GM06990 (cell line): ENCODE measurements around the gene SPESP1.

Experiments
- DNase-seq: peaks from one replicate; pipeline ENCODE4 v3.0.0-alpha.2; 2011; ENCODE audit not compliant: insufficient read length; ENCODE audit errors: extremely low read depth
- H3K27me3 ChIP-seq: replicated peaks from 2 replicates; pipeline ENCODE4 v1.6.0; 2011; ENCODE audit warnings: low read length; ENCODE audit not compliant: control insufficient read depth, insufficient read depth
- H3K36me3 ChIP-seq: 2 replicates; pipeline ENCODE4 v1.5.1; 2011; ENCODE audit warnings: low read length; ENCODE audit not compliant: control insufficient read depth, insufficient read depth
- H3K4me3 ChIP-seq: replicated peaks from 2 replicates; pipeline ENCODE4 v1.5.1; 2011; ENCODE audit warnings: low read depth, mild to moderate bottlenecking, control low read depth, low read length
- TF ChIP-seq, protein P1 (sequence below): IDR thresholded peaks from 2 replicates; pipeline ENCODE4 v1.5.1; 2011; ENCODE audit warnings: low read length, control low read depth, mild to moderate bottlenecking, inconsistent platforms; ENCODE audit not compliant: insufficient read depth, poor library complexity, severe bottlenecking

The SPESP1 gene

DNA sequence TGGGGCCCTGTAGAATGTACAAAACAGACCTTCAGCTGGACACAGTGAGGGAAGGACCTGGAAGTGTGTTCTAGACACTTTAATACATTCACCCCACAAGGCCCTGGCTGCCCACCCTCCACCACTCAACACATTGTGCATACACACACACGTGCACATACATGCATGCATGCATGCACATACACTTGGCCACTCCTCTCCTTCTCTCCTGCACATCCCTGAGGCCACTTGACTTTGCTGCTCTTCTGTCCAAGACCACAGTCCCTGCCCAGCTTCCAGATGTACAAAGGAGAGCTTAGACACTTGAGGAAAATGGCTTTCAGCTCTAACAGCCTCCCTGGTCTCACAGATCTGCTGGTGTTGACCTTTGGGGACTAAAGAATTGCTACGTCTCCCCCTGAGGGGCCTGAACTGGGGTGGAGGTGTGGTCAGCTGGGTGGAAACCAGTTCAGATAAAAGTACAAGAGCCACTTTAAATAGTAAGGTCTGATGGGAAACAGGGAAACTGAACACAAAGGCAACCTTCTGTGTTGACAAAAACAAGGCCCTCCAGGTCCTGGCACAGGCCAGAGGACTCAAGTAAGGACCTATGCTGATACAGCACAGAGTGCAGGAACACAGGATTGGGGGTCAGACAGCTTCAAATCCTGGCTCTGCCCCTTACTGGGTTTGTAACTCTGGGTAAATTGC is 59.4 kb downstream of the SPESP1 start:
- DNase-seq, result no peak
- Histone ChIP-seq H3K36me3 (no peaks in the 10 kb centered on the region), H3K4me3 (no peak overlapping the region), H3K27me3 (no peaks in the 10 kb centered on the region; the same call in 1 of the 2 replicates)
- TF ChIP-seq, protein P1, sequence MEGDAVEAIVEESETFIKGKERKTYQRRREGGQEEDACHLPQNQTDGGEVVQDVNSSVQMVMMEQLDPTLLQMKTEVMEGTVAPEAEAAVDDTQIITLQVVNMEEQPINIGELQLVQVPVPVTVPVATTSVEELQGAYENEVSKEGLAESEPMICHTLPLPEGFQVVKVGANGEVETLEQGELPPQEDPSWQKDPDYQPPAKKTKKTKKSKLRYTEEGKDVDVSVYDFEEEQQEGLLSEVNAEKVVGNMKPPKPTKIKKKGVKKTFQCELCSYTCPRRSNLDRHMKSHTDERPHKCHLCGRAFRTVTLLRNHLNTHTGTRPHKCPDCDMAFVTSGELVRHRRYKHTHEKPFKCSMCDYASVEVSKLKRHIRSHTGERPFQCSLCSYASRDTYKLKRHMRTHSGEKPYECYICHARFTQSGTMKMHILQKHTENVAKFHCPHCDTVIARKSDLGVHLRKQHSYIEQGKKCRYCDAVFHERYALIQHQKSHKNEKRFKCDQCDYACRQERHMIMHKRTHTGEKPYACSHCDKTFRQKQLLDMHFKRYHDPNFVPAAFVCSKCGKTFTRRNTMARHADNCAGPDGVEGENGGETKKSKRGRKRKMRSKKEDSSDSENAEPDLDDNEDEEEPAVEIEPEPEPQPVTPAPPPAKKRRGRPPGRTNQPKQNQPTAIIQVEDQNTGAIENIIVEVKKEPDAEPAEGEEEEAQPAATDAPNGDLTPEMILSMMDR, result no peak

DNA sequence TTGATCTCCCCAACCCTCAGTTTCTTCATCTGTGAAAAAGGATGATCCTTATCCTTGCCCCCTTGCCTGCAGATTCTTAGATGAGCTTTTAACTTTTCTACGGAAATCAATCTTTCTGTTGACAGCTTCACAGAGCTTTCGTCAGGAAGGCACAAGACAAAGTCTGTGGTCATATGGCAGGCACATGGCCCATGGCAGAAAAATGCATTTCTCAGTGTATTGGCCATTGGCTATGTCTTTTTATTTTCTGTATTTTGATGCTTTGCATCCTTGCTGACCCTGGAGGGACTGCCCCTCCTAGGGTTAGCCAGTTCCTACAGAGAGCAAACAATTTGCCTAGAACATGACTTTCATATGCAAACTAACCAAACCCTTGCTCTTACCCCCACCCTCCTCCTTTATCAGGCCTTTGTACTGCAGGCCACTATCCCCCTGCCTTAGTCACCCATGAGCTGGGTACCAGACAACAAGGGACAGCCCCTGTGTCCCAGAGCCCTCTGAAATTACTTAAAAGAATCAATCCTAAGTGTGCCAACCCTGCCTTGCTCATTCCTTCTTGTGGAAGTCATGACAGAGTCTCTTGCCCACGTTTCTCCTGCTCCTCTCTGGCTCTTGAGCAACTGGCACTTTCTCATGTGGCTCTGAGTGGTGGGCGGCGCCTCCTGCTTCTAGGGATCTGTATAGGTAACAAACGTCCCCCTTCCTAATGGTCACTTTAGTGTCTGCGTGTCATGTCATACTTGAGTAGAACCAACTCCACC is 60.1 kb downstream of the SPESP1 start:
- H3K4me3 ChIP-seq, result no peak overlapping the region
- TF ChIP-seq, protein P1, result no peak
- no peaks in the 10 kb centered on the region for H3K36me3 ChIP-seq
- no peaks in the 10 kb centered on the region; the same call in 1 of the 2 replicates for H3K27me3 ChIP-seq
- DNase-seq, result no peak

DNA sequence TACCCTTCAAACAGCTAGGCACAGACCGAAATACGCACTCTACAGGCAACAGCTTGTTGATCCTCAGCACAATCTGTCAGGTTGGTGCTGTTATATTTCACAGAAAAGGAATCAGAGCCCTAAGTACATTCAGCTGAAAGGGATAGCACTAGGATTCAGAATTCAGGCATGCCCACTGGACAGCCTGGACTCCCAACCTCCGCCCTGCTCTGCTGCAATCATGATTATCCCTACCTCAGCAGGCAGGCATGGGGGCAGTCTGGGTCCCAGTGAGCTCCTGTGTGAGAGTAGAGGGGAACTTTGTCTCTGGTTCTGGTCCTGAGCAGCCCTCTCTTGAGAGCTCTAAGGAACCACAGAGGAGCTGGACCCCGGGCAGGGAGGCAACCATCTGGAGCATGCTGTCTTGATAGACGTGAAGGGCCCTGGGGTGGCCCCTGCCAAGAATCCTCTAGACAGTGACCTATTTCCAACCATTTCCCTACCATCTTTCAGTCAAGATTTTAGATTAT is 60.7 kb downstream of the SPESP1 start:
- Histone ChIP-seq H3K27me3 (no peaks in the 10 kb centered on the region; the same call in 1 of the 2 replicates), H3K36me3 (no peaks in the 10 kb centered on the region), H3K4me3 (no peak overlapping the region)
- TF ChIP-seq, protein P1, result no peak
- no peak for DNase-seq

DNA sequence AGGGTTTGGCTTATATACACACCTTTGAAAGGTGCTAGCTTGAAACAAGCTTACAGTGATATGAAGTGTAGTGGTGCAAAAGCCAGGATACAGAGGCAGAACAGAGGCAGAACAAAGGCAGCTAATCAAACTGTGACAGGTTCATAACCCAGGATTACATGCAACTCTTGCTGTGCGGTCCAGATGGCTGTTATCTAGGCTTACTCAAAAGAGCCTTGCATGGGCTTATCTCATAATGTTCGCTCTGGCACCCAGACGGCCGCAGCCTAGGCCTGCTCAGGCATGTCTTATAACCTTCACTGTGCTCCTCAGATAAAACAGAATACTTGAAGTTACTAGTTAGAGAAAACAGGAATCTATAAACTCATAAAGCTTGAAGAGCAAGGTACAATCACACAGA is 61.4 kb downstream of the SPESP1 start:
- Histone ChIP-seq H3K36me3 (no peaks in the 10 kb centered on the region), H3K27me3 (no peaks in the 10 kb centered on the region; the same call in 1 of the 2 replicates), H3K4me3 (no peak overlapping the region)
- no peak for DNase-seq
- TF ChIP-seq, protein P1, result no peak

DNA sequence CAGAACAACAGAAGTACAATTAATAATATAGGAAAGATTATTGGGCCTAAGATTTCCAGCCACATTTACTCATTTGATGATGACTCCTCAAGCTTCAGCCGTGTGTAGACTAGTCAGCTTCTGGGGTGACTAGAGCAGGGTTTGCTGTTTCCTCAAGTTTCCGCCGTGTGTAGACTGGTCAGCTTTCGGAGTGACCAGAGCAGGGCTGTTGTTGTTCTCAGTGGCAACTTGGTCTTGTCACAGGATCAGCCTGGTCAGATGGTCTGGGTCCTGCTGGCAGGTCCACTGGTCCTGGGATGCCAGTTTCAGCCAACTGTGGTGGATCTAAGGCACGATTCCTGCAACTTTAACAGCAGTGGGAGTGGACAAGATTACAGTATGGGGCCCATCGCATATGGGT is 62.4 kb downstream of the SPESP1 start:
- no peaks in the 10 kb centered on the region; the same call in 1 of the 2 replicates for H3K27me3 ChIP-seq
- no peak overlapping the region for H3K4me3 ChIP-seq
- TF ChIP-seq, protein P1, result no peak
- H3K36me3 ChIP-seq, result no peaks in the 10 kb centered on the region
- no peak for DNase-seq
